Activated CD4-positive, alpha-beta memory T cell treated with anti-CD3 and anti-CD28 coated beads for 36 hours (primary cell): Measurements from ENCODE around the gene MSH5. TPM values are rescaled to one million over a fixed set of nuclear protein-coding genes. Genes with fewer than 3 reads are reported as not detected.

Experiments
- CTCF ChIA-PET: fragments of 350-600 bp; sonication (Branson Sonifier 250); formaldehyde crosslinking; loops from one replicate; lab custom pipeline; 2021; ENCODE audit warnings: antibody characterized with exemption, inconsistent platforms; lab: Charles Lee
- POLR2A ChIA-PET: fragments of 350-600 bp; sonication (Branson Sonifier 250); formaldehyde crosslinking; loops from one replicate; lab custom pipeline; 2021; ENCODE audit warnings: antibody characterized with exemption; lab: Charles Lee
- DNase-seq: peaks from one replicate; pipeline ENCODE4 v3.0.0-alpha.2; 2020
- H3K27ac Mint-ChIP-seq: one replicate; pipeline ENCODE4 v1.8.0; 2021; ENCODE audit warnings: mixed read lengths
- H3K27me3 Mint-ChIP-seq: one replicate; pipeline ENCODE4 v1.8.0; 2021; ENCODE audit warnings: mixed read lengths
- H3K36me3 Mint-ChIP-seq: one replicate; pipeline ENCODE4 v1.8.0; 2021; ENCODE audit warnings: mixed read lengths
- H3K4me1 Mint-ChIP-seq: one replicate; pipeline ENCODE4 v1.8.0; 2021; ENCODE audit warnings: low read depth, mixed read lengths
- H3K4me3 Mint-ChIP-seq: one replicate; pipeline ENCODE4 v1.8.0; 2021; ENCODE audit warnings: mild to moderate bottlenecking, mixed read lengths
- H3K9me3 Mint-ChIP-seq: one replicate; pipeline ENCODE4 v1.8.0; 2021; ENCODE audit warnings: mixed read lengths
- intact Hi-C: fragments of 100-400 bp; cut with micrococcal nuclease; formaldehyde crosslinking; loops from one replicate; pipeline ENCODE4 v1.15.1; 2023
- total RNA-seq, 2 experiments: library from RNA; stranded (reverse); gene quantifications; one replicate each; pipeline ENCODE4 v1.2.3, GENCODE V29; 2021

MSH5 gene
- total RNA-seq, 2 experiments from 2014 or later, result 80.9 to 83.8 TPM

DNA sequence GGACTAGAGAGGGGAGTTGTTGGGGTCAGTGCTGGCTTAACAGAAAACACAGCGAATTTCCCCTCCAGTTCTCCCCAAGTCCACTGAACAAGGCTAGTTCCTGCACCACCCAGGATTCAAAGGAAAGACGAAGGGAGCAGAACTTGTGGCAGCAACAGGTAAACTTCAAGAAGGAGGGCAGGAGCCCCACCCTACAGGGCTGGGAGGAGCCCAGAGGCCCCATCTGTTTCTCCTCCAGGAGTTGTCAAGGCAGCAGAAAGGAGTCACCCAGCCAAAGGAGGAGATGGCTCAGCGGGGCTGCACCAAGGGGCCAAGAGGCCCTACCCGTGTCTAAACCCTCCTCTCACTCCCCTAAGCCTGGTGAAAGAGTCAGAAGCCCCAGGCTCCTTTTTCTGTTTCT lies 24.4 kb downstream of the MSH5 start:
- Mint-ChIP-seq H3K9me3 (no peaks in the 10 kb centered on the region), H3K36me3 (peaks cover 41% of the 10 kb centered on the region), H3K27me3 (no peaks in the 10 kb centered on the region), H3K27ac (no peak overlapping the region), H3K4me3 (no peak overlapping the region), H3K4me1 (no peaks in the 10 kb centered on the region)
- ChIA-PET CTCF (interaction anchor here (1.2 kb wide), 1 partner anchor 28 kb away, joined by 3 read pairs; no protein-coding TSS in a partner anchor), POLR2A (no interaction called here)
- no peak for DNase-seq
- intact Hi-C loops, result no loop called here

DNA sequence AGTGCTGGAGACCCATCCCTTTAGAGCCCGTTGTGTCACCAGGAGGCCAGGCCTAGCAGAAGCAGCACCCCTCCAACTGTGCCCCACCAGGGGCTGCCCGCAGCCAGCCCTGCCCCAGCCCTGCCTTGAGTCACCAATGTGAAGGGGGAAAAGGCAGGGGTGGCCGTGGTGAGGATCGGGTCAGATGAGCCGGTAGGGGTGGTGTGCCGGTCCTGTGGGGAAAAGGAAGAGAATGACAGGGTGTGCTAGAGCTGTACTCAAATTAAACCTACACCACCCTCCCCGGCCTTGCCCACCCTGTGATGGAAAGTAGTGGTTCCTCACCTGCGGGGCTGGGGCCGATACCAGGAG lies 25.7 kb downstream of the MSH5 start:
- no peak overlapping the region for H3K27ac Mint-ChIP-seq
- DNase-seq, result no peak
- H3K9me3 Mint-ChIP-seq, result no peaks in the 10 kb centered on the region
- intact Hi-C loops, result no loop called here
- H3K4me3 Mint-ChIP-seq, result no peak overlapping the region
- ChIA-PET CTCF (no interaction called here), POLR2A (no interaction called here)
- peaks cover 28% of the 10 kb centered on the region for H3K36me3 Mint-ChIP-seq
- no peaks in the 10 kb centered on the region for H3K27me3 Mint-ChIP-seq
- H3K4me1 Mint-ChIP-seq, result peaks cover 4% of the 10 kb centered on the region

DNA sequence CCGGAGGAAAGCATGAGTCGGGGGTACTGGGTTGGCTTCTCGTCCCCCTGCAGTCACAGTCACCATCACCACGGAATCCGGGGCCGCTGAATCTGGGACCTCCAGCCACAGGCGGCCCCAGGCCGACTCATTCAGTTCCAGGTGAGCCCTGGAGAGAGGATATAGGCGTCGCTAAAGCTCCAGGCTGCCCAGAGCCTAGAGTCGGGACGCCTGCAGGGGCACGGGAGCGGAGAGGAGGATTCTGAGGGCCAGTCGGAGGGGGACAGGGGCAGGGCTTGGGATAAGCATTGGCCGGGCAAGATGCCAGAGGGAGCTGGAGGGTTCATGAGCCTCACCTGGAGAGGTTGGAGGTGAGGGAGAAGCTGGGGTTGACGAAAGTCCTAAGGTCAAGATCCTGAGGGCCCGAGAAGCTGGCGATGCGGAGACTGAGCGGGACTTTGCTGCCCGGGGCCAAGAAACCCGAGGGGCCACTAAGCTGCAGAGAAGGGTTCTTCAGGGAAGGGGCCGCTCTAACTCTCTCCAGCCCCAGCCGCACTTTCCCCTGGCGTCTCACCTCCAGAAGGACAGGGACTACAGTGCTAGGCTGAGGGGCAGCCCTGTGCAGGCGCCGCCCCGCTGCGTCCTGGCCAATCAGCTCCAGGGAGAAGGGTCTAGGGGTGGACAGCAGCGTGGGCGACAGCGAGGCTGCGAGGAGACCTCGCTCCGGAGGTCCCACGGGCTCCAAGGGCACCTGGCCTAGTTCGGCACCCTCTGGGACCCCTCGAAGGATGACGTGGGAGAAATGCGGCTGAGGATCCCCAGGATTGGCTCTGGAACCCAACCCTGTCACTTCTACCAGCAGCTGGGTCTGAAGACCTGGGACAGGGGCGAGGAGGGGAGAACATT lies 26.3 kb downstream of the MSH5 start:
- CTCF ChIA-PET, result no interaction called here
- POLR2A ChIA-PET, result no interaction called here

DNA sequence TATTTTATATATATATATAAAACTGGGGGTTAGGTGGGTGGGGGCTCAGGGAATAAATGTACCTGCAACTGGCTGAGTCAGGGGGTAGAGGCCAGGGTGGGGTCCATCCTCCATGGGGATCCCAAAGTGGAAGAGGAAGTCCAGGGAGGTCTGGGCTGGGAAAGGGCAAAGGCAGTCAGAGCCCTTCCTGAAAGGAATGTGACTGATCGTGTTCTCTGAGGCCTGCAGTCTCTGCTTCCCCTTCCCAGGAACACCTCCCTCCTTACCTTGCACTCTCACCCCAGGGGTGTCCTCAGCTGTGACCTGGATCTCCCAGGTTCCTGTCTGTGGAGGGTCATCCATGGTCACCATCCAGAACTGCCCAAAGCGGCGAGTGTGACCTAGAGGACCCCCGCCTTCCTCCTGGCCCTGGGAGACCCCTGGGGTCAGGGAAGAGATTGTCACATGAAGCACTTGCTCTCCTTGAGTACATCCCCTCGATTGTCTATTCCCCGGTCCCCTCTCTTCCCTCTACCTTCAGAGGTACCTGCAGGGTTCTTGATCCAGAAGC lies 27.4 kb downstream of the MSH5 start:
- Mint-ChIP-seq H3K4me3 (no peak overlapping the region), H3K4me1 (peaks cover 13% of the 10 kb centered on the region), H3K27me3 (no peaks in the 10 kb centered on the region), H3K36me3 (peaks cover 13% of the 10 kb centered on the region), H3K27ac (no peak overlapping the region), H3K9me3 (no peaks in the 10 kb centered on the region)
- ChIA-PET CTCF (no interaction called here), POLR2A (no interaction called here)
- intact Hi-C loops, result no loop called here
- no peak for DNase-seq

More for the DNA sequence above, 26.3 kb downstream of the MSH5 start:
- no peak overlapping the region for H3K4me3 Mint-ChIP-seq
- H3K27me3 Mint-ChIP-seq, result no peaks in the 10 kb centered on the region
- H3K36me3 Mint-ChIP-seq, result peaks cover 22% of the 10 kb centered on the region
- intact Hi-C loops, result no loop called here
- no peaks in the 10 kb centered on the region for H3K9me3 Mint-ChIP-seq
- H3K27ac Mint-ChIP-seq, result no peak overlapping the region
- DNase-seq, result no peak
- H3K4me1 Mint-ChIP-seq, result peaks cover 5% of the 10 kb centered on the region

DNA sequence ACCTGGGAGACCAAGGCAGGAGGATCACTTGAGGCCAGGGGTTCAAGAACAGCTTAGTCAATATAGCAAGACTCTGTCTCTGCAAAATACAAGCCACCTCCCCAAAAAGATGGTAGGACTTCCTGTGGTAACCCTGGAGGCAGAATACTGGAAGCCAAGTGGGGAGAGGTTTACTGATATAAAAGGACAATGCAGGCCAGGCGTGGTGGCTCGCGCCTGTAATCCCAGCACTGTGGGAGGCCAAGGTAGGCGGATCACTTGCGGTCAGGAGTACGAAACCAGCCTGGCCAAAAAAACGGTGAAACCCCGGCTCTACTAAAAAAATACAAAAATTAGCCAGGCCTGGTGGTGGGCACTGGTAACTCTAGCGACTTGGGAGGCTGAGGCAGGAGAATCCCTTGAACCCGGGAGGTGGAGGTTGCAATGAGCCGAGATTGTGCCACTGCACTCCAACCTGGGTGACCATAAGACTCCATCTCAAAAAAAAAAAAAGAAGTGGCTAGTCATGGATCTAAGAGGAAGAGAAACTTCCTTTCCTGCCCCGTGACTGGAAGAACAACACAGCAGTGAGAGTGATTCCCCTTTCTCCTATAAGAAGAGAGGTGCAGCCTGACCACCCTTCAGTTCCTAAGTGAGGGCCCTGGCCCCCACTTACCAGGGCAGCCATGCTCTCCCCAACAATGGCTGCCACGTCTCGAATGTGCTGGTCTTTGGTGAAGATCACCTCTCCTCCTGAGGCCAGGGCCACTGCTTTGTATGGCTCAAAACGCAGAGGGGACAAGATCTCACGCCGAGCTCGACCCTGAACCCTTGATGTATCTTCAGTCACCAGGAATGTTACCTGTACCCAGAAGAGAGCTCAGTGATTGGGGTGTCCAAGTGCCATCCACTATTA lies 28.8 kb downstream of the MSH5 start:
- intact Hi-C loops, result loop anchor here (1.0 to 2.0 kb wide), 2 partner anchors 30 to 39 kb away; partner anchors contain the start of gene DDAH2
- ChIA-PET POLR2A (no interaction called here), CTCF (interaction anchor here (0.6 to 4.9 kb wide), 23 partner anchors 8 to 156 kb away, joined by 3 to 67 read pairs (median 6); partner anchors contain the start of genes CLIC1, DDAH2, GPANK1 and LSM2)
- H3K27me3 Mint-ChIP-seq, result no peaks in the 10 kb centered on the region
- H3K36me3 Mint-ChIP-seq, result peaks cover 2% of the 10 kb centered on the region
- no peak overlapping the region for H3K4me3 Mint-ChIP-seq
- H3K9me3 Mint-ChIP-seq, result no peaks in the 10 kb centered on the region
- no peak for DNase-seq
- peaks cover 21% of the 10 kb centered on the region for H3K4me1 Mint-ChIP-seq
- H3K27ac Mint-ChIP-seq, result no peak overlapping the region

DNA sequence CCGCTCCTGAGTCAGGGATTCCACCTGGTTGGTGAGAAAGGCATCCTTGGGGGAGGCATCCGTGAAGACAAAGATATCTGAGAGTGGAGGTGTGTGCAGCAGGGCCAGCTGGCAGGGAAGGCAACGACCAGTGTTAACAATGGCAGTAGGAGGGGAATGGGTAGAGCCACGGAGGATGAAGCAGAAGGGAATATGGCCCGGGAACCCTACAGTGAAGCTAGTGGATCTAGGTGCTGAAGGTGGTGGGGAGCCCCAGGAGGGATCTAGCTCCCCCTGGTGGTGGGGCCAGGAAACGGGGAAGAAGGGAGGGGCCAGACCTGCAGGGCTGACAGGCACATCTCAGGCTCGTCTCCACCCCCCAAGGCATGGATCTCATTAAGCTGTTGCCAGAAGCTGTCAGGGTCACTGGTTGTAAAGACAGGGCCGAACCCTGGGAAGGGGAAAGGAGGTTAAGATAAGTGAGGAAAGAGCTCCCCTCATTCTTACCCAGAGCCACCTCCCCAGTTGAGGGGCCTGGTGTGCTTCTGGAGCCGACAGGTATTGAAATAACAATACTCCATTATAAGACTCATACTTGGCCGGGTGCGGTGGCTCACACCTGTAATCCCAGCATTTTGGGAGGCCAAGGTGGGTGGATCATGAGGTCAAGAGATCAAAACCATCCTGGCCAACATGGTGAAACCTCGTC lies 30.0 kb downstream of the MSH5 start:
- no peaks in the 10 kb centered on the region for H3K27me3 Mint-ChIP-seq
- H3K36me3 Mint-ChIP-seq, result no peaks in the 10 kb centered on the region
- no peaks in the 10 kb centered on the region for H3K9me3 Mint-ChIP-seq
- H3K4me3 Mint-ChIP-seq, result no peak overlapping the region
- peak; percentile 90 for DNase-seq
- peak overlapping the region; percentile 25 for H3K27ac Mint-ChIP-seq
- POLR2A ChIA-PET, result interaction anchor here (0.5 to 1.0 kb wide), 6 partner anchors 15 to 211 kb away, joined by 3 read pairs; partner anchors contain the start of gene LY6G5C
- peaks cover 21% of the 10 kb centered on the region for H3K4me1 Mint-ChIP-seq
- CTCF ChIA-PET, result interaction anchor here (0.6 to 4.9 kb wide), 42 partner anchors 8 to 171 kb away, joined by 3 to 67 read pairs (median 5); partner anchors contain the start of genes ABHD16A, CLIC1, DDAH2 and GPANK1
- intact Hi-C loops, result loop anchor here (1.0 to 2.0 kb wide), 2 partner anchors 31 to 41 kb away; partner anchors contain the start of gene DDAH2

DNA sequence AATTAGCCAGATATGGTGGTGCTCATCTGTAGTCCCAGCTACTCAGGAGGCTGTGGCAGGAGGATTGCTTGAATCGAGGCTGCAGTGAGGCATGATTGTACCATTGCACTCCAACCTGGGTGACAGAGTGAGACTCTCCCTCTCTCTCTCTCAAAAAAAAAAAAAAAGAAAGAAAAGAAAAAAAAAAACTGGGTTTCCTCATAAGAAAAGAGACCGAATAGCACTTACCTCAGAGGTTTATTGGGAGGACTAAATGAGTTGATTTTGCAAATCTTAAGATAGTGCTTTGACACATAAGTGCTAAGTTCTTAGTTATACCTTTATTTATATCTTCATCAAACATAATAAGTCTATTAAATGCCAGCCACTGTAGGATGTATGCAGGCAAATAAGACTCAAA lies 31.1 kb downstream of the MSH5 start:
- ChIA-PET CTCF (interaction anchor here (0.7 to 4.9 kb wide), 11 partner anchors 10 to 182 kb away, joined by 3 to 67 read pairs (median 13); partner anchors contain the start of genes CLIC1, DDAH2, LY6G5C and MSH5), POLR2A (interaction anchor here (1.4 kb wide), 1 partner anchor 36 kb away, joined by 3 read pairs; the partner anchor contains the start of gene LSM2)
- intact Hi-C loops, result no loop called here
- Mint-ChIP-seq H3K4me1 (peaks cover 28% of the 10 kb centered on the region), H3K36me3 (no peaks in the 10 kb centered on the region), H3K4me3 (no peak overlapping the region), H3K27me3 (no peaks in the 10 kb centered on the region), H3K27ac (peak overlapping the region; percentile 50), H3K9me3 (no peaks in the 10 kb centered on the region)
- no peak for DNase-seq

DNA sequence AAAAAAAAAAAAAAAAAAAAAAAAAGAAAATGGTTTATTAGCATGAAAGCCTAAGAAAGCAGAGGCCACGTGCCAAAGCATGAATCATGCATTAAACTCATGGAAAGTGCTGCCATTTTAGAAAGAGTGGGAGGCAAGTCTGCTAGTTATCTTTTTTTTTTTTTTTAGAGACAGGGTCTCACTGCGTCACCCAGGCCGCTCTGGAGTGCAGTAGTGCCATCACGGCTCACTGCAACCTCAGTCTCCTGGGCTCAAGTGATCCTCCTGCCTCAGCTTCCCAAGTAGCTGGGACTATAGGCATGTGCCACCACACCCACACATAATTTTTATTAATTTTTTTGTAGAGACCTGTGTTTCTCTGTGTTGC lies 32.2 kb downstream of the MSH5 start:
- H3K4me1 Mint-ChIP-seq, result peaks cover 39% of the 10 kb centered on the region
- H3K4me3 Mint-ChIP-seq, result no peak overlapping the region
- ChIA-PET POLR2A (interaction anchor here (0.6 to 1.4 kb wide), 2 partner anchors 24 to 35 kb away, joined by 3 to 4 read pairs; partner anchors contain the start of genes LSM2 and VARS1), CTCF (interaction anchor here (0.9 to 4.9 kb wide), 3 partner anchors 23 to 34 kb away, joined by 4 to 67 read pairs (median 6); partner anchors contain the start of genes CLIC1, MSH5 and VARS1)
- peak; percentile 32 for DNase-seq
- no peaks in the 10 kb centered on the region for H3K9me3 Mint-ChIP-seq
- H3K27me3 Mint-ChIP-seq, result no peaks in the 10 kb centered on the region
- intact Hi-C loops, result no loop called here
- H3K27ac Mint-ChIP-seq, result no peak overlapping the region
- H3K36me3 Mint-ChIP-seq, result peaks cover under 1% of the 10 kb centered on the region

DNA sequence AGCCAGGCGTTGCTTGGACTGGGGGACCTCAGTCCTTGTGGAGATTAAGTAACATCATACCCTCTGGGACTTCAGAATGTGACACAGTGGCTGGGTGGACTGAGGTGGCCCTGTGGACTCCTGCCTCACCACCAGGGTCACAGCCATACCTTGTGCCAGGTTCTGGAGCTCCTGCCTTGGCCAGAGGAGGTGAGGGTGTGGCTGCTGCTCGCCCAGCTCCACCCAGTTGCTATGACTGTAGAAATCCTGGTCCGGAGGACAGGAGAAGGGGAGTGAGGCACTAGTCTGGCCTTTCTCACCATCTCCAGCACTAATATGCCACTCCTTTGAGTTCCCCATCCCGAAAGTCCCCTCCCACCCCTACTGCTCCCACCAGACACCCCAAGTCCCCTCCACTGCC lies 35.4 kb downstream of the MSH5 start:
- Mint-ChIP-seq H3K36me3 (peaks cover 8% of the 10 kb centered on the region), H3K4me3 (no peak overlapping the region), H3K27ac (no peak overlapping the region), H3K9me3 (no peaks in the 10 kb centered on the region), H3K4me1 (peaks cover 44% of the 10 kb centered on the region), H3K27me3 (no peaks in the 10 kb centered on the region)
- ChIA-PET CTCF (interaction anchor here (1.9 kb wide), 1 partner anchor 16 kb away, joined by 7 read pairs; no protein-coding TSS in a partner anchor), POLR2A (interaction anchor here (0.9 kb wide), 1 partner anchor 37 kb away, joined by 3 read pairs; no protein-coding TSS in a partner anchor)
- no peak for DNase-seq
- intact Hi-C loops, result loop anchor here (5.0 kb wide), 1 partner anchor 47 kb away; no protein-coding TSS in a partner anchor

DNA sequence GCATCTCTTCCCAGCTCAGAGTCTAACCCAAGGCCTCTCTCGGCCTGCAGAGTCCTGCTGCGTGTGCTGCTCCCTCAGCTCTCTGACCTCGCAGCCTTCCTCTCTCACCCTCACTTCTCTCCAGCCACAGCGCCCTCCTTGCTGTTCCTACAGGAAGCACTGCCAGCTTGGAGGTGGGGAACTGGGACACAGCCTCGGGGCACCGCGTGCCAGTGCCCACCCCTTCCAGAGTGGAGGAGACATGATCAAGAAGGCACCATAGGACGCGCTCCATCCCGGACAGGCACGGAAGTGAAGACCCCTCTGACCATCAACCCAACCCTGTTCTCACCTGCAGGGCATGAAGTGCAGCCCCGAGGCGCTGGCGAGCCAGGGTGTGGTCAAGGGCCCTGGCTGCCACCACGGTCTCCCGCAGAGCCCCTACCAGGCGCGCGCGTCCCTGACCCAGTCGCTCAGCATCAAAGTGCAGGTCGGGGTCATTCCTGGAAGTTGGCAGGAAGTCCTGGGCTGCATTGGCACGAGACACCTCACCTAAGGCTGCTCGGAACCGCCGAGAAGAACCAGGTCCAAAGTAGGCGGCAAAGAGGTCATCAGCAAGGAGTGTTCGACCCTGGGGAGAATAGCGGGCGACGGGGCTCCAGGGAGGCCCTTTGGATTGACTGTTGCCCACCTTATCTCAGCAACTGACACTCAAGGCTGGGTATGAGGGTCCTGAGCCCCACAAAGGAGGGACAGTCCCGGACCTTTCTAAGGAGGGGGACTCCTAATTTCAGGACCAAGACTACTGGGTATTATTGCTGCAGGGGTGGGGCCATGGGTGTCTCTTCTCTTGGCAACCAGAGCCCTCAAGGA lies 36.1 kb downstream of the MSH5 start:
- intact Hi-C loops, result loop anchor here (2.0 to 5.0 kb wide), 2 partner anchors 19 to 46 kb away; partner anchors contain the start of gene VARS1
- Mint-ChIP-seq H3K27ac (peak overlapping the region; percentile 56), H3K4me3 (no peak overlapping the region), H3K9me3 (no peaks in the 10 kb centered on the region), H3K27me3 (no peaks in the 10 kb centered on the region), H3K4me1 (peaks cover 44% of the 10 kb centered on the region), H3K36me3 (peaks cover 15% of the 10 kb centered on the region)
- no peak for DNase-seq
- ChIA-PET POLR2A (interaction anchor here (0.9 kb wide), 1 partner anchor 36 kb away, joined by 3 read pairs; no protein-coding TSS in a partner anchor), CTCF (interaction anchor here (1.9 kb wide), 1 partner anchor 16 kb away, joined by 7 read pairs; no protein-coding TSS in a partner anchor)
